Activated CD4-positive, alpha-beta T cell treated with anti-CD3 and anti-CD28 coated beads, Interleukin-2, amount 10 ng/mL, durations not matched to agents 24 days and 14 days (primary cell): ENCODE results near the gene GPC4. TPM values are rescaled to one million over a fixed set of nuclear protein-coding genes. Genes with fewer than 3 reads are reported as not detected.

Experiments
- DNase-seq: peaks from one replicate; pipeline ENCODE4 v3.0.0; 2022
- H3K27ac Mint-ChIP-seq: one replicate; pipeline ENCODE4 v1.8.0; 2022; ENCODE audit warnings: mild to moderate bottlenecking, mixed read lengths
- H3K27me3 Mint-ChIP-seq: one replicate; pipeline ENCODE4 v1.8.0; 2022; ENCODE audit warnings: mixed read lengths
- H3K36me3 Mint-ChIP-seq: one replicate; pipeline ENCODE4 v1.8.0; 2022; ENCODE audit warnings: low read depth, mild to moderate bottlenecking, mixed read lengths
- H3K4me1 Mint-ChIP-seq: one replicate; pipeline ENCODE4 v1.8.0; 2021; ENCODE audit warnings: mixed read lengths
- H3K4me3 Mint-ChIP-seq: one replicate; pipeline ENCODE4 v1.8.0; 2022; ENCODE audit warnings: mild to moderate bottlenecking, moderate library complexity, mixed read lengths
- H3K9me3 Mint-ChIP-seq: one replicate; pipeline ENCODE4 v1.8.0; 2021; ENCODE audit warnings: mixed read lengths
- intact Hi-C: fragments of 100-400 bp; cut with micrococcal nuclease; formaldehyde crosslinking; loops from one replicate; pipeline ENCODE4 v1.15.1; 2023
- total RNA-seq: library from RNA; stranded (reverse); gene quantifications from 2 replicates; pipeline ENCODE4 v1.2.3, GENCODE V29; 2022

GPC4 gene
- total RNA-seq, 1 donor from 2014 or later, result 0.05 TPM

DNA sequence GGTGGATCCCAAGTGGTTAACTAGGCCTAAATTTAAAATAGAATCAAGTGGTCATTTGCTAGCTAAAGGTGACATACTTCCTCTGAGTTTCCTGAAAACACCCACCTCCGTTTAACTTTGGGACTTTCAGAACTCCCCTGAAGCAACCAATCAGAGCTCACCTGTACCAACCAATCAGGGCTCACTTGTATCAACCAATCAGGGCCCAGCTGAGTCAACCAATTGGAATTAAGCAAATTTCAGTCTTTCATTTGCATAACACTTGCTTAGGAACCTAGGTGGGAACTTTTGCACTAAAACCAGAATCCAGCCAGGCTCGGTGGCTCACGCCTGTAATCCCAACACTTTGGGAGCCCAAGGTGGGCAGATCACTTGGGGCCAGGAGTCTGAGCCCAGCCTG lies 15.9 kb downstream of the GPC4 start:
- H3K27me3 Mint-ChIP-seq, result no peaks in the 10 kb centered on the region
- intact Hi-C loops, result no loop called here
- peaks cover 4% of the 10 kb centered on the region for H3K4me1 Mint-ChIP-seq
- no peaks in the 10 kb centered on the region for H3K36me3 Mint-ChIP-seq
- no peaks in the 10 kb centered on the region for H3K9me3 Mint-ChIP-seq
- H3K4me3 Mint-ChIP-seq, result no peak overlapping the region
- DNase-seq, result no peak
- H3K27ac Mint-ChIP-seq, result no peak overlapping the region

- Mint-ChIP-seq H3K27ac (no peak overlapping the region), H3K9me3 (no peaks in the 10 kb centered on the region), H3K27me3 (no peaks in the 10 kb centered on the region), H3K4me3 (no peak overlapping the region), H3K4me1 (no peaks in the 10 kb centered on the region), H3K36me3 (no peaks in the 10 kb centered on the region)
- DNase-seq, result no peak
- intact Hi-C loops, result no loop called here
These were observed 20.5 kb downstream of the GPC4 start for GRCh38 chrX:133394765-133395164.

DNA sequence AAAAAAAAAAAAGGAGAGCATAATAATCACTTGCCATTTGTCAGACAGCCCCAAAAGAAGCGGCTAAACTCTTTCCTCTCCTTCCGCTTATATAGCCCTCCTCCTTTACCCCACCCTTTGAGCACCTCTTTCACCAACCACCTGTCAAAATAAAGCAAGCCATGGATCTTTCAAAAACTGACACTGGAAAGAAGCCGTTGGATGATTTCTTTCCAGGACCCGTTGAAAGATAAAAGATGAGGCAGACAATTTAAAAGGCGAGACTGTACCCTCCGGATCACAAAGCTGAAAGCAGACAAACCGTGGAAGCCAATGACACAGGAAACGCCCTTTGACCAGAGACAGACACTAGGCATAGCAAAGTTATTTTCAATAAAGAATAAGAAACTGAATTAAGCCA lies 22.6 kb downstream of the GPC4 start:
- intact Hi-C loops, result no loop called here
- no peak for DNase-seq
- H3K4me3 Mint-ChIP-seq, result no peak overlapping the region
- peaks cover 3% of the 10 kb centered on the region for H3K27me3 Mint-ChIP-seq
- no peaks in the 10 kb centered on the region for H3K4me1 Mint-ChIP-seq
- no peak overlapping the region for H3K27ac Mint-ChIP-seq
- H3K36me3 Mint-ChIP-seq, result no peaks in the 10 kb centered on the region
- no peaks in the 10 kb centered on the region for H3K9me3 Mint-ChIP-seq

DNA sequence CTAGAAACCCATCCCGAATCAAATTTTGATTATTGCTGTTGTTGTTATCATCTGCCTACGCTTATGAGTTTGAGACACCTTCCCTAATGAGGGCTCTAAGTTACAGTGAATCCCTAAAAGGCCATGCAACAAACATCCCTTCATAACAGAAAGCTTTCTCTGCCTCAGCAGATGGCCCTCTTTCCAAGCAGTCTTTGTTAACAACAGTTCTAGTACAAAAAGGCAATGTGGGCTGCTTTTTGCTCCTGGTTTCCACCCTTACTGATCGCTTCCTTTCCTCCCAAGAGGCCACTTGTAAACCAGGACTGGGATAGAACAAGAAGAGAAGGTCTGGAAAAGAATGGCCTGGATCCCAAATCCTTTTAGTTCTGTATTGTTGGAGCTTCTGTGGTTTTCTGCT lies 24.2 kb downstream of the GPC4 start:
- Mint-ChIP-seq H3K4me1 (no peaks in the 10 kb centered on the region), H3K27me3 (peaks cover 5% of the 10 kb centered on the region), H3K27ac (no peak overlapping the region), H3K4me3 (no peak overlapping the region), H3K36me3 (no peaks in the 10 kb centered on the region), H3K9me3 (no peaks in the 10 kb centered on the region)
- DNase-seq, result no peak
- intact Hi-C loops, result no loop called here

DNA sequence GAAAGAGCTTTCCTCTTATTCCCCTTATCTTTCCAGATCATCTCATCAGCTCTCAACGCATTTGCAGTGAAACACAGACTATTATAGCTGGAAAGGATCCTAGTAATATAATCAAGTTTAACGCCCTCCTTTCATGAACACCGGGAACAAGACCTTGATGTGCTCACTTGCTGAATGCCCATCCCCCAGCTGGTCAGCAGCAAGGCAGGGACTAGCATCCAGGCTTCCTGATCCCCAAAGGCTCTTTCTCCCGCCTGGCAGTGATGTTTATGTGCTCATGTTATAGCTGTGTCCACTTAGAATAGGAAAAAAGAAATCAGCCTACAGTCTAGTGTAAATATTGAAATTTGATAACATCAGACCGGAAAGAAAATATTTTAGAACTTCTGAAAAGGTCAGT lies 24.6 kb downstream of the GPC4 start:
- peaks cover 5% of the 10 kb centered on the region for H3K27me3 Mint-ChIP-seq
- DNase-seq, result no peak
- no peak overlapping the region for H3K4me3 Mint-ChIP-seq
- H3K27ac Mint-ChIP-seq, result no peak overlapping the region
- intact Hi-C loops, result no loop called here
- no peaks in the 10 kb centered on the region for H3K4me1 Mint-ChIP-seq
- H3K9me3 Mint-ChIP-seq, result no peaks in the 10 kb centered on the region
- no peaks in the 10 kb centered on the region for H3K36me3 Mint-ChIP-seq

- Mint-ChIP-seq H3K36me3 (no peaks in the 10 kb centered on the region), H3K27ac (no peak overlapping the region), H3K9me3 (no peaks in the 10 kb centered on the region), H3K27me3 (peaks cover 5% of the 10 kb centered on the region), H3K4me1 (no peaks in the 10 kb centered on the region), H3K4me3 (no peak overlapping the region)
- DNase-seq, result no peak
- intact Hi-C loops, result no loop called here
These were observed 25.3 kb downstream of the GPC4 start for GRCh38 chrX:133389975-133390374.

DNA sequence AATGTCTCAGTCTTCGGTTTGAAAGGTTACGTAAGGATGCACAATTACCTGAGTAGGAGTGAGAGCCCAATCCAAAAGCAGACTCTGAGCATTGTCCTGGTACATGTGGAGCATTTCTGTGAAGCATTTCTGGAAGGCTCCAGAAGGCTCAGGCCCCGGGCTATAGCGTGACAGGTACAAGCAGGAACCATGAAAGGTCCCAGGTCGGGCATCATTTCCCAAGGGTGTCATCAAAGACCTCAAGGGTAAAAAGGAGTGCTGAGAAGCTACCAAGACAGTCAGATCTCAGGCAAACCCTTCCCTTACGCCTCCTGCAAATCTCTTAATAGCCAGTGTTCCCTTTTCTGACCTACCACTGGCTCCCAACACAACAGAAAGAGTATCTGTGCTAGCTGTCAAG lies 30.8 kb downstream of the GPC4 start:
- Mint-ChIP-seq H3K9me3 (no peaks in the 10 kb centered on the region), H3K4me1 (no peaks in the 10 kb centered on the region), H3K27me3 (peaks cover 4% of the 10 kb centered on the region), H3K4me3 (no peak overlapping the region), H3K27ac (no peak overlapping the region), H3K36me3 (no peaks in the 10 kb centered on the region)
- intact Hi-C loops, result no loop called here
- DNase-seq, result no peak

- Mint-ChIP-seq H3K27me3 (no peaks in the 10 kb centered on the region), H3K4me1 (no peaks in the 10 kb centered on the region), H3K9me3 (no peaks in the 10 kb centered on the region), H3K27ac (no peak overlapping the region), H3K36me3 (no peaks in the 10 kb centered on the region), H3K4me3 (no peak overlapping the region)
- no peak for DNase-seq
- intact Hi-C loops, result no loop called here
These were observed 34.3 kb downstream of the GPC4 start for GRCh38 chrX:133380711-133381619.

- no peak for DNase-seq
- Mint-ChIP-seq H3K27me3 (peaks cover 5% of the 10 kb centered on the region), H3K4me1 (no peaks in the 10 kb centered on the region), H3K9me3 (no peaks in the 10 kb centered on the region), H3K36me3 (no peaks in the 10 kb centered on the region), H3K4me3 (no peak overlapping the region), H3K27ac (no peak overlapping the region)
- intact Hi-C loops, result no loop called here
These were observed 38.9 kb downstream of the GPC4 start for GRCh38 chrX:133376422-133376821.

DNA sequence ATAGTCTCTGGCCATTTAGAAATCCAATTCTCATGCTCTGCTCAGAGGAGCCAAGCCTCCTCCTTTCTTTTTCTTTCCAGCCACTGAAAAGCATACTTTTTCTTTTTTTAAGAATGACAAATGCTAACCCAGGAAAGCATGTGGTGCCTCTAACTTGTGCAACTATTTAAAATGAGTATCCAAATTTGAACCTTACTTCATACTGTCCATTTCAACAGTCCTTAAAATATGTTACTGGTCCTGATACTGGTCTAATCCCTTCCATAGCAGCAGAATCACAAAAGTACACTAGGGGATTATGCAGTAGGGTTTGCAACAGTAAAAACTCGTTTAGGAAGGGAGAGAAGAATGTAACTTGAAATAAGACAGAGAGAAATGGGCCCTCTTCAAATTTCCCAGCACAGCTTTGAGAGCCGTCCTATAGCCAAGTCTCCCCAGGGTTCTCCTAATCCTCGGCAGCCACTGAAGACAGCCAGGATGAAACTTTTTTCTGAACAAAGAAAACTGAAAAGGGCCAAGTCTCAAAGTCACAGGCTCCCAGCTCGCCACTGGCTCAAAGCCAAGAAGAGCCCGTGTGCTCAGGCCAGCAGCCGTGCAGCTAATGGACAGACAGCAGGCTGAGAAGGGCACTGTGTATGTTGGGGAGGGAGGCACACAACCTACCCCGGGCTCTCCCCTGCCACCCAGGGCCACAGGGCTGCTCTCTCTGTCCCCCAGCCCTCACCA lies 39.5 kb downstream of the GPC4 start:
- H3K36me3 Mint-ChIP-seq, result no peaks in the 10 kb centered on the region
- no peak for DNase-seq
- H3K27me3 Mint-ChIP-seq, result peaks cover 5% of the 10 kb centered on the region
- no peak overlapping the region for H3K27ac Mint-ChIP-seq
- intact Hi-C loops, result no loop called here
- no peak overlapping the region for H3K4me3 Mint-ChIP-seq
- no peaks in the 10 kb centered on the region for H3K9me3 Mint-ChIP-seq
- H3K4me1 Mint-ChIP-seq, result no peaks in the 10 kb centered on the region

- Mint-ChIP-seq H3K27me3 (peaks cover 5% of the 10 kb centered on the region), H3K36me3 (no peaks in the 10 kb centered on the region), H3K4me3 (no peak overlapping the region), H3K27ac (no peak overlapping the region), H3K9me3 (no peaks in the 10 kb centered on the region), H3K4me1 (no peaks in the 10 kb centered on the region)
- DNase-seq, result no peak
- intact Hi-C loops, result no loop called here
These were observed 40.4 kb downstream of the GPC4 start for GRCh38 chrX:133374874-133375387.

DNA sequence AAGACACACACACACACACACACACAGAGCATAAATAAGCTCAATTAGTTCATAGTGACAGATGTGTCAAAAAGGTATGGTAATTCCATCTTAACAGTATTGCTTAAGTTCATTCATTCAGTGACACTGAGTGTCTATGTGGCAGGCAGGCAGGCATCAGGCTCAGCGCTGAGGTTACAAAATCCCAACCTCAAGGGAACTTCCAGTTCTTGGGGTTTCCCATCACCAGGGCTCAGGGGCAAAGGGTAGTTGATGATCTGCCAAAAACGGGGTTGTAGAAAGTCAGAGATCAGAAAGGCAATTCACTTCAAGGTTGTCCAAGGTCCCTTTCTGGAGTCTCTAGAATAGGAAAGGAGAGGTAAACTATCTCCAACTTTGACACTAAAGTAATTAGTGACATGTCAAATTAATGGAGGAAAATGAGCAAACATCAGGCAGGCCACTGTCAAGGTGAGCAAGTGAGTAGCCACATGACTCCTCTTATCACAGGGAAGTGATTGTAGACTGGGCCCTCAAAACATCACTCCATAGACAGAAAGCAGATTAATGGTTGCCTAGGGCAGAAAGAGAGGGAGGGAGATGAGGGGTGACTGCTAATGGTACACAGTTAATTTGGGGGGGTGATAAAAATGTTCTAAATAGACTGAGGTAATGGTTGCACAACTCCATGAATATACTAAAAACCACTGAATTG lies 41.8 kb downstream of the GPC4 start:
- Mint-ChIP-seq H3K4me1 (no peaks in the 10 kb centered on the region), H3K4me3 (no peak overlapping the region), H3K27ac (no peak overlapping the region), H3K27me3 (peaks cover 5% of the 10 kb centered on the region), H3K36me3 (no peaks in the 10 kb centered on the region), H3K9me3 (no peaks in the 10 kb centered on the region)
- intact Hi-C loops, result no loop called here
- no peak for DNase-seq

DNA sequence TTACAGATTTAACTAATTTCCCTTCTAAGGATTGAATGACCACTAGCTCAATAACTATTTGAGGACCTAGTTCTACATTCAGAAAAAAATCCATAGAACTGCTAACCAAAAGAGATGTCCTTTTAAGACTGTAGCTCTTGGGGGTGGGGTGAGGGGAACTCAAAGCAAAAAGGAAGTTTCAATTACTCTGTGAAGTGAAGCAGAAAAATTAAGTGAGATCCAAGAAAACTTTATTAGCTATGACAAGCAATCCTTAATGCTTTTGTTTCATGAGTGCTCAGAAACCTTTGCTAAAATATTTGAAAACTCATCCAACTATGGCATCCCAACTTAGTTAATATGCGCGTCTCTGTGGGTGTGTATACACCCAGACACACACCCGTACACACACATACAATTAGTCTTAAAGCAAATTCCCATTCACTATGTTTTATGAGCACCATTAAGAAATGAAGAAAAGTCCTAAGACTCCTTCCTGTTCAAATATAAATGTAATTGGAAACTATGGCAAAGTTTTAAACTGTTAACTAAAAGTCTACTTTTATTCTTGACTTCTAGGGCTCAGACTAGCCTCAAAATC lies 44.5 kb downstream of the GPC4 start:
- intact Hi-C loops, result no loop called here
- H3K9me3 Mint-ChIP-seq, result no peaks in the 10 kb centered on the region
- H3K4me3 Mint-ChIP-seq, result no peak overlapping the region
- H3K36me3 Mint-ChIP-seq, result no peaks in the 10 kb centered on the region
- no peak for DNase-seq
- peaks cover 5% of the 10 kb centered on the region for H3K27me3 Mint-ChIP-seq
- no peaks in the 10 kb centered on the region for H3K4me1 Mint-ChIP-seq
- H3K27ac Mint-ChIP-seq, result no peak overlapping the region

GRCh38 chrX:133369065-133369464 lies 46.2 kb downstream of the GPC4 start:
- Mint-ChIP-seq H3K4me1 (no peaks in the 10 kb centered on the region), H3K27ac (no peak overlapping the region), H3K36me3 (no peaks in the 10 kb centered on the region), H3K27me3 (peaks cover under 1% of the 10 kb centered on the region), H3K9me3 (no peaks in the 10 kb centered on the region), H3K4me3 (no peak overlapping the region)
- intact Hi-C loops, result no loop called here
- DNase-seq, result no peak
